Breast epithelium (tissue), 3 donors: ENCODE measurements around the gene FUT2.

Source experiments
- CTCF ChIP-seq, 3 donors: fragments of 450-650 bp; IDR thresholded peaks; one replicate each; pipeline ENCODE4 v1.5.1; 2016 to 2017; ENCODE audit warnings: antibody characterized with exemption in 3 of 3, mild to moderate bottlenecking in 3 of 3, moderate library complexity in 3 of 3
- POLR2AphosphoS5 ChIP-seq, 3 donors: sonication (generic); formaldehyde crosslinking; IDR thresholded peaks; one replicate each; pipeline ENCODE4 v1.6.1; 2017; ENCODE audit warnings: antibody characterized with exemption in 3 of 3

- no peak for TF ChIP-seq CTCF (IDR thresholded peaks at IDR 0.05)
- no peak for TF ChIP-seq POLR2AphosphoS5 (IDR thresholded peaks at IDR 0.05)
Measured at GRCh38 chr19:48755084-48755641, 59.4 kb downstream of the FUT2 start, which contains the start of gene FGF21.
